ENCODE data around the gene ALK. TPM values are rescaled to one million over a fixed set of nuclear protein-coding genes. Genes with fewer than 3 reads are reported as not detected.

ALK gene
- total RNA-seq, 1 experiment from 2014 or later, result 4.8 TPM

- in situ Hi-C loops (cut with HindIII; ENCODE audit: low pct_unique_long_range_greater_than_20kb, low sequenced_read_pairs), result no loop called here
Observed at GRCh38 chr2:29497375-29497774, 424.0 kb downstream of the ALK start.

GRCh38 chr2:29496198-29496597, 425.2 kb downstream of the ALK start:
- no peak for DNase-seq (ENCODE audit: low read depth, low spot score)
- in situ Hi-C loops (cut with HindIII; ENCODE audit: low pct_unique_long_range_greater_than_20kb, low sequenced_read_pairs), result no loop called here

More at GRCh38 chr2:29497375-29497774, 424.0 kb downstream of the ALK start:
- no peak for DNase-seq (ENCODE audit: low read depth, low spot score)

GRCh38 chr2:29495536-29496060, 425.8 kb downstream of the ALK start:
- in situ Hi-C loops (cut with HindIII; ENCODE audit: low pct_unique_long_range_greater_than_20kb, low sequenced_read_pairs), result no loop called here
- no peak for DNase-seq (ENCODE audit: low read depth, low spot score)

- no peak for DNase-seq (ENCODE audit: low read depth, low spot score)
- in situ Hi-C loops (cut with HindIII; ENCODE audit: low pct_unique_long_range_greater_than_20kb, low sequenced_read_pairs), result no loop called here
Observed at GRCh38 chr2:29495068-29495467, 426.3 kb downstream of the ALK start.

GRCh38 chr2:29492701-29493100, 428.7 kb downstream of the ALK start:
- no peak for DNase-seq (ENCODE audit: low read depth, low spot score)
- in situ Hi-C loops (cut with HindIII; ENCODE audit: low pct_unique_long_range_greater_than_20kb, low sequenced_read_pairs), result no loop called here

GRCh38 chr2:29490045-29490444, 431.3 kb downstream of the ALK start:
- in situ Hi-C loops (cut with HindIII; ENCODE audit: low pct_unique_long_range_greater_than_20kb, low sequenced_read_pairs), result no loop called here
- no peak for DNase-seq (ENCODE audit: low read depth, low spot score)

GRCh38 chr2:29489568-29489967, 431.8 kb downstream of the ALK start:
- in situ Hi-C loops (cut with HindIII; ENCODE audit: low pct_unique_long_range_greater_than_20kb, low sequenced_read_pairs), result no loop called here
- no peak for DNase-seq (ENCODE audit: low read depth, low spot score)

GRCh38 chr2:29487967-29488555, 433.3 kb downstream of the ALK start:
- in situ Hi-C loops (cut with HindIII; ENCODE audit: low pct_unique_long_range_greater_than_20kb, low sequenced_read_pairs), result no loop called here
- DNase-seq (ENCODE audit: low read depth, low spot score), result no peak

GRCh38 chr2:29485631-29486030, 435.8 kb downstream of the ALK start:
- in situ Hi-C loops (cut with HindIII; ENCODE audit: low pct_unique_long_range_greater_than_20kb, low sequenced_read_pairs), result no loop called here
- DNase-seq (ENCODE audit: low read depth, low spot score), result no peak

- no peak for DNase-seq (ENCODE audit: low read depth, low spot score)
- in situ Hi-C loops (cut with HindIII; ENCODE audit: low pct_unique_long_range_greater_than_20kb, low sequenced_read_pairs), result no loop called here
Observed at GRCh38 chr2:29485117-29485516, 436.3 kb downstream of the ALK start.

- no peak for DNase-seq (ENCODE audit: low read depth, low spot score)
- in situ Hi-C loops (cut with HindIII; ENCODE audit: low pct_unique_long_range_greater_than_20kb, low sequenced_read_pairs), result no loop called here
Observed at GRCh38 chr2:29482867-29483266, 438.5 kb downstream of the ALK start.

GRCh38 chr2:29482348-29482747, 439.0 kb downstream of the ALK start:
- DNase-seq (ENCODE audit: low read depth, low spot score), result no peak
- in situ Hi-C loops (cut with HindIII; ENCODE audit: low pct_unique_long_range_greater_than_20kb, low sequenced_read_pairs), result no loop called here

GRCh38 chr2:29481313-29481712, 440.1 kb downstream of the ALK start:
- in situ Hi-C loops (cut with HindIII; ENCODE audit: low pct_unique_long_range_greater_than_20kb, low sequenced_read_pairs), result no loop called here
- no peak for DNase-seq (ENCODE audit: low read depth, low spot score)

GRCh38 chr2:29480426-29480825, 441.0 kb downstream of the ALK start:
- no peak for DNase-seq (ENCODE audit: low read depth, low spot score)
- in situ Hi-C loops (cut with HindIII; ENCODE audit: low pct_unique_long_range_greater_than_20kb, low sequenced_read_pairs), result no loop called here

GRCh38 chr2:29479401-29479800, 442.0 kb downstream of the ALK start:
- in situ Hi-C loops (cut with HindIII; ENCODE audit: low pct_unique_long_range_greater_than_20kb, low sequenced_read_pairs), result no loop called here
- no peak for DNase-seq (ENCODE audit: low read depth, low spot score)

GRCh38 chr2:29478641-29479040, 442.7 kb downstream of the ALK start:
- no peak for DNase-seq (ENCODE audit: low read depth, low spot score)
- in situ Hi-C loops (cut with HindIII; ENCODE audit: low pct_unique_long_range_greater_than_20kb, low sequenced_read_pairs), result no loop called here

- in situ Hi-C loops (cut with HindIII; ENCODE audit: low pct_unique_long_range_greater_than_20kb, low sequenced_read_pairs), result no loop called here
- no peak for DNase-seq (ENCODE audit: low read depth, low spot score)
Observed at GRCh38 chr2:29477186-29477585, 444.2 kb downstream of the ALK start.

GRCh38 chr2:29475499-29475898, 445.9 kb downstream of the ALK start:
- in situ Hi-C loops (cut with HindIII; ENCODE audit: low pct_unique_long_range_greater_than_20kb, low sequenced_read_pairs), result no loop called here
- DNase-seq (ENCODE audit: low read depth, low spot score), result no peak

GRCh38 chr2:29469961-29470360, 451.4 kb downstream of the ALK start:
- in situ Hi-C loops (cut with HindIII; ENCODE audit: low pct_unique_long_range_greater_than_20kb, low sequenced_read_pairs), result no loop called here
- DNase-seq (ENCODE audit: low read depth, low spot score), result no peak

GRCh38 chr2:29469516-29469915, 451.9 kb downstream of the ALK start:
- no peak for DNase-seq (ENCODE audit: low read depth, low spot score)
- in situ Hi-C loops (cut with HindIII; ENCODE audit: low pct_unique_long_range_greater_than_20kb, low sequenced_read_pairs), result no loop called here
